Middle frontal gyrus (tissue), 1 donor: Measurements from ENCODE around the gene AURKA.
"Not testable (repeated sequence)": the region's sequence is repeated elsewhere in the genome, so short reads cannot be mapped to it uniquely, and the experiment has no call there.

ENCODE experiments used
- DNase-seq: peaks from one replicate; pipeline ENCODE4 v3.0.0-alpha.2; 2015; ENCODE audit warnings: low spot score; ENCODE audit errors: extremely low spot score

The AURKA gene

DNA sequence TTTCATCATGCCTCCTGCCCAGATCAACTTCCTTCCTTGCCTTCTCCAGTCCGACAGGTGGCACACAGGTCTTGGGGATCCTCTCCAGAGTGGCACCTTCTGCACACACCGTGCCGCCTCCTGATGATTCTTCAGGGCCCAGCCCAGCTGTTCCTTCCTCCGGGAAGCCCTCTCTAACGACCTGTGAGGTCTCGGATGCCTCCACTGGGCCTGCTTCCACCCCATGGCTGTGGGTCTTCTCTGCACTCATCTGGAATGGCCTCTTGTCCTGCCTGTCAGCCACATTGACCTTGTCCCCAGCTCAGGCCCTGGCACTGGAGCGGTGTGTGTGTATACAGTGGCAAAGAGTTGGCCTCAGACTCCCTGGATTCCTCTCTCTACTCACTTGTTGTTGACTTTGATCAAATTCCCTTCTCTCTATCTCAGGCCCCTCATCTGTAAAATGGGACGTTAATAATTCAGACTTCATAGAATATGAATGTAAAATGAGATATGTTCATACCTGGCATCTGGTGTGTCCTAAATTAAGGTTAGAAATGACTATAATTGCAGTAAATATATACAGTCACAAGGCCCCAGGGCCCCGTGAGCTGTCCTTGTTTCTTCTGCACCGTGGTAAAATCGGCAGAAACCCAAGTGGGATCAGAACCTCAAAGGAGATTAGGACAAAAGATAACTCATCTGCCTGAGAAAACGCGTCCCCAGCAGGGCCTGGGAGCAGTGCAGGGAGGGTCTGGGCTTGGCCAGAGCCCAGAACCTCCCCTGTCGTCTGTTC, 31.7 kb downstream of the AURKA start:
- no peak for DNase-seq

DNA sequence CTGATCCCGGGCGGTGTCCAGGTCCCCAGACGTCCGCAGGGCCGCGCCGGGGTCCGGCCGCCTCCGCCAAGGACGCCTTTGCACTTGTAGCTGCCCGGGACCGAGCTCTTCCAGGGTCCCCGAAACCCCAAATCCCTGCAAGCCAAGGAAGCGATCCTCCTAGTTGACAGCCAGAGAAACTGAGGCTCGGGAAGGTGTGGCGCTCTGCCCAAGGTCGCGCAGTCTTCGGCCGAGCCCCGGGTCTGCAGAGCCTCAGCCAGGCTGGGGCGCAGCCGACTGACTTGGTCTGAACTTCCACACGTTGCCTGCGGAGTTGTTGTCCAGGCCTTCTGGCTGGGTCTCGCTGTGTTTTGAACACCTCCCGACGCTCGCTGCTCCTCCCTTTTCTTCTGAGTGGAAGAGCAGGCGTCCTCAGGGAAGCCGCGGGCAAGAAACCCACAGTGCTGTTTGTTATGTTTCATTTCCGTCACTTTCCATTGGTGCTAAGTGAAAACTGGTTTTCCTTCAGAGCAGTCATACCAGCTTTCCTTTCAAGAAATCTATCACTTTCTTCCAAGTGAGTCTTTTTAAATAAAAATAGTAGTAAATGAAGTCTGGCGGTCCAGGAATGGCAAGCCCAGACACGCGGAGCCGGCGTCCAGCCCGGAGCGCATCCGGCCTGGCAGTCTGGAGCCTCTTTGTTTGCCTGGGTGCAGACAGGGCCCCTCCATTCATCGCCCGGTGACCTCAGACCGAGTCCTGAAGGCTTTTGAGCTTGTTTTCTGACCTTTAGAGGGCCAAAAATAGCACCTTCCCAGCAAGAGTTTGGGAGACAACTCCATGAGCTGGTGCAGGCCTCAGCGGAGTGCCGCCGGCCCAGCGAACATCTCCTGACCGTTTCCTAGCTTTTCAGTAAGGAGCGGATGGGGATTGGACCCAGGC, 32.5 kb downstream of the AURKA start:
- DNase-seq = no peak

DNA sequence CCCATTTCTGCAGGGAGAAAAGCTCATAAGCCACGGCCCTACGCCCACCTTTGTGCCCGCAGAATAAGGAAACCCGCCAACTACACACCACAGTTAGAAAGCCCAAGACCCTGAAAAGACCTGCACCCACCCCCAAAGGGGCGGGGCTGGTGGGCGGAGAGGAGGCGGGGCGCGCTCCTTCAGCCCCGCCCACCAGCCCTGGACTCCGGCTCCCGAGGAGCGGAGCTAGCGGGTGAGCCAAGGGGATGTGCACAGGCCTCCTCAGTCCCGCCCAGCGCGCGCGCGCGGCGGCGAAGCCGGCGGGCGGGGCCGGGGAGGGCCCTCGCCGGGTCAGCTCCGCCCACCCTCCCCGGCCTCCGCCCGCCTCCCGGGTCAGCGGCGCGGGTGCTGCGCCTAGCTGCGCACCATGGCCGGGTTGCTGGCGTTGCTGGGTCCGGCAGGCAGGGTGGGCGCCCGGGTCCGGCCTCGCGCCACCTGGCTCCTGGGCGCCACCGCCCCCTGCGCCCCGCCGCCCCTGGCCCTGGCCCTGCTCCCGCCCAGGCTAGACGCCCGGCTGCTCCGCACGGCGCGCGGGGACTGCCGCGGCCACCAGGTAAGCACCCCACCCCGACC, 33.3 kb downstream of the AURKA start, which contains the start of gene FAM210B:
FAM210B (plus strand) TSS at position 375 of the 612 bp plus-strand sequence; CDS start at position 407, 32 bp downstream.
- DNase-seq = peak; percentile 85

DNA sequence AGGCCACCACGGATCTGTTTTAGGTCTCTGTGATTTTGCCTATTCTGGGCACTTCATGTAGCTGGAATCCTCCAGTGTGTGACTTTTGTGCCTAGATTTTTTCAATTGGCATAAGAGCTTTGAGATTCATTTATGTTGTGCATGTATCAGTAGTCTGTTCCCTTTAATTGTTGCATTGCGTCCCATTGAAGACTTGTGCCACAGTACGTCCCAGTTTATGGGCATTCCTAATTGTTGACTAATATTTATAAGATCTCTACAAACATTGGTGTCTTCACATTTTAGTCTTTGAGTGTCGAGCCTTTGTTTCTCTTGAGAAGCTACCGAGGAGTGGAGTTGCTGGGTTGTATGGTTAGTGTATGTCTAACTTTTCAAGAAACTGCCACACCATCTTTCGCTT, 33.9 kb downstream of the AURKA start:
- DNase-seq = no peak

DNA sequence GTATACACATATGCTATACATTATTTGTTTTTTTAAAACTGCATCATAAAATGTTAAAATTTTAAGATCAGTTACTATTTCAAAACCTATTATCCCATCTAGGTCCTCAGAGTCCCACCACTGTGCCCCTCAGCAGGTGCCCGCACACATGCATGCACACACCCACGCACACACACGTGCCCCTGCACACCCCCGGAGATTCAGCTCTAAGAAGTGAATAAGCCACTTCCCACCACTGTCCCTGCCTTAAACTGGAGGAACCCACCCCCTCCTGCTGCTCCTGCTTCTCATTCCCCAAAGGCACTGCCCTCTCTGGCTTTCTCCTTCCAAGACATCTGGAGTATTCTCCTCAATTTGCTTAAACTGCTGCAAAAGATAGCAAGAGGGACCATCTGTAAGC, 38.7 kb downstream of the AURKA start:
- no peak for DNase-seq

DNA sequence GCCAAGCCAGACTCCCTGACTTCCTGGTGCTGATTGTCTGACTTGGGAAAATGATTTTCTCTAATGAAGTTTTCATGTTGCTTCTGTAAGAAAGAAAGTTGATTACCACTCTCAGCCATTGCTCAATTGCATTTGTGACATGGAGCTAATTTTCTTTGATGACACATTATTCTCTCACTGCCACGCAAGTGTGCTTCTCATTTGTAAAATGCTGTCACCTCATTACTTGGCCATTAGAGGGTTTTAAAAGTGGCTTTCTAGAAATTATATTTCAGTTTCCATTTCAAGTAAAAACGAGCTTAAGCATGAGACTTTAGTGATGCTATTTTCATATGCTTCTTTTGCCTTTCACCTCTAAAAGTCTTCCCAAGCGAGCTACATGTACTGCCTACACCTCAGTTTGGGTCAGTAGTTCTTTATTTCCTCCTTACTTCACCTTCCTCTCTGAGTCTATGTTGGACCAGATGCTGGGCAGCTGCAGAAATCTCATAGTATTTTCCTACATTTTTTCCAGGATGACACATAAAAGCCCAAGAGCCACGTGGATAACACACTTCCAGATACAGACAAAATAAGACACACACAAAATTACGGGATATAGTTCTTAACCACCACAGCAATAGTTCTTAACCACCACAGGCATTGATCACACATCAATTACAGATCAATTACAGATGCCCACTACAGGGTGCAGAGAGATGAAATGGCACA, 39.5 kb downstream of the AURKA start:
- DNase-seq = no peak

DNA sequence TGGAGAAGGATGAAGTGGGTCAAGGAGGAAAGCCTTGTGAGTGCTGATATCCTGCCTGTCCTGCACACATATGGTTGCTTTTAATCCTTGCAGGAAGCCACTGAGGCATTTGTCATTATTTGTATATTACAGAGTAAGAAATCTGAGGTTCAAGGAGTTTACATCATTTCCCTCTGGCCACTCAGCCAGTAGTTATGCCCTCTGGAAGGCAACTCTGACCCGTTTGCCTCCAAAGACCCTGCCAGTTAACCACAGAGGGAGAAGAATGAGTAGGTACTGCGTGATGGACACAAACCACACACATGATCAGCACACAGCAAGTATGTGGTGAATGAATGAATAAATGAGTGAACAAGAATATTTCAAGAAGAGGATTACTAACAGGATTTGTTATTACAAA, 41.2 kb downstream of the AURKA start:
- no peak for DNase-seq

DNA sequence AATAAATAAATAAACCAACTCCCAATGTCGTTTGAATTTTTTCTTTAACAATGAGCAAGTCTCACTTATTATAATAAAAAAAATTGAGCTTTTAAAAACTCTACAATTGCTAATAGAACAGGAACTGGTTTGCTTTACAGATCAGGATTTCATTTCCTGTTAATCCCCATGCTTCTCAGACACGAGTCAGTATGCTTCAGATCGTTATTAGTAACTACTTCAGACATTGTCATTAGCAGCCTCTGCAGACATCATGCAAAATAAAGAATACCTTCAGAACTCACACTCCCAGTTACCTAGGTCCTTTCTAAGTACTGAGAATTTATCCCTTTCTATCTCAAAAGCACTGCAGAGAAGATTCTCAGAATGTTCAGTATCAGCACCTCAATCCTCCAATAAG, 43.3 kb downstream of the AURKA start:
- no peak for DNase-seq

DNA sequence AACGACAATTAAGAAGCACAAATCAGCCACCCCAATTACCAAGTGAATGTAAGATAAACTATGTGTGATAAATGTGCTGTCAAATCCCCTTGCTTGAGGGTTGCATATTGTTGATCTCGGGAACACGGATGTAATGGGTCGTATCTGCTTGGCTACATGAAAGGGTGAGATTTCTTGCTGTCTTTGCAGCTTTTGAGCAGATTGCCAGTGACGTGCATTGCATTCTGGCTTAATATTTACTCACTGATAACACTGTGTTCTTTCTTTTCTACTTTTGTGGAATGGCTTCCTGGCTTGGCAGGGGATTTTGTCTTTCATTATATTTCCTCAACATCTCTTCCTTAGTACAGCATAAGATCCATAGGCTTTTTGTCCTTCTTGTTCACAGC, 43.7 kb downstream of the AURKA start:
- DNase-seq = no peak

DNA sequence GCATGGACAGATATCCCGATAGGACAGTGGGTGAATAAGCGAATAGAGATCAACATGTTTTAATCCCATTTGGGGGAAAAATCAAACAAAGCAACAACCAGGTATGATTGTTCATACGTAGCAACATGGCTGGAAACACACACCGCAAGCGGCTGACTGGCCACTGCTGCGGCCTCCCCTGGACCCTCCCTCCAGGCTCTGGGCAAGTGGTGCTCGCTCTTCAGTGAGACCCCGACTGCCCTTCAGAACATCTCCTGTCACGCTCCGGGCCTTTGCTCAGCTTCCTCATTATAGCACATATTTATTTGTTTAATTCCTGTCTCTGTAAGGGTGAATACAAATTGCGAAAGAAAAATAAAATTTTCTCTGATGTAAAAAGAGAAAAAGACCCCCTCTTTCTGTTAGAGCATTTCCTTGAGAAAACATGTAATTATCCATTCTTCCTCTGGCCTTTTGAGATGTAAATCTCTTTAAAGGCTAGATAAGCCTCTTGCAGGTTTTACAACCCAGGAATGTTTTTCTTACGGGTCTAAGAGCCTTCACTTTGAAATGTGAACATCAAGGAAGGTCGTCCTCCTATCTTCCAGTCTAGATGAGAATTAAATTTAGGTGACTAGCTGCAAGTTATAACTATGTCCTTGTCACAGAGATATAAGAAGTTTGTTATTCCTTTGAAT, 44.2 kb downstream of the AURKA start:
- DNase-seq = no peak

DNA sequence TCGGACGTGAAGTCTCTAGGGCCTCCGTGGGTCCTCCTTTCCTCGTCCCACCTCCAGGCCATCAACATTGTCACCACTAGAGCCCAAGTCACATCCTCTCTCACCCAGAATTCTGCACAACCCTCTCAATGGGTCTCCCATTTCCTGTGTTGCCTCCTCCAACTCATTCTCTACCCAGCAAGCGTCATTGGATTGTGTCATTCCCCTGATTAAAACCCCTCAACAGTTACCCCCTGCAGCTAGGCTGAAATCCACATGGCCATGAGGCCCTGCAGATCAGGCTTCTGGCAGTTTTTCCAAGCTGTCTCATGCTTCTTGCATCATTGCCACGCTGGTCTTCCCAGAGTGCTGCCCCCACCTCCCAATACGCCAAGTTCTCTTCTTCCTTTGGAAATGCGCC, 46.1 kb downstream of the AURKA start:
- no peak for DNase-seq

DNA sequence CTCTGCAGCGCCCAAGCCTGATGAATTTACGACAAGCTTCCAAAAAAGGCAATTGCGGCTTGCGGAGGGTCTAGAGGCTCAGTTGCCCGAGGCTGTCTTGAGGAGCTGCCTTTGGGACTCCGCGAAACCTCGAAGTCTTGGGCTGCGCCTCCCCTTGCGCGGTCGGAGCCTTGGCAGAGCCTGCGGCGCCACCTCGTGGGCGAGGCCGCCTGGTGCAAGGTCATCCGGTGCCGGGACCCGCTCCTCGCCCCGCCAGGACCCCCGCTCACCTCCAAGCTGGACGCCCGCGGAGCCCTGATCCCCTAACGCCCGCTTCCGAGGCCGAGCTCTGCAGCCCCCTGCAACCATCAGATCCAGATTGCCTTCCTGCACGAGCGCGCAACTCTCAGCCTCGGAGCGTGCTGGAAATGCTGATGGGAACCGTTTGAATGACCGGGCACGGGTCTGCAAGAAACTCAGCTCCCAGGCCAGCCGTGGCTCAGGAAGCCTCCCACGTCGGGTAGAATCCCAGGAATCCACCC, 48.1 kb downstream of the AURKA start:
- no peak for DNase-seq

DNA sequence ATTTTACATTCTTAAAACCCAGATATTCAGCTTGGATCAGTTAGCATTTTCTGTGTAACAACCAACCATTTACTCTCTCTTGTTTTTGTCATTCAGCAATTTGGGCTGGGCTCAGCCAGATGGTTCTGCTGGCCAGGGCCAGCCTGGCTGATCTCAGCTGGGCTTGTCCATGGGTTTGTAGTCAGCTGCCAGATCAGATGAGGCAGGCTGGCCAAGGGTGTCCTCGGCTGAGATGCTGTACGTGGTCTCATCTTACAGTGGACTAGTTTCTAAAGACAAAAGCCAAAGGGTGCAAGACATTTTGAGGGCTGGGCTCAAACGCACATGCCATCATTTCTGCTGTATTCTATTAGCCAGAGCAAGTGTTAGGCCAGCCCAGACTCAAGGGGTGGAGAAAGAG, 49.2 kb downstream of the AURKA start:
- no peak for DNase-seq

DNA sequence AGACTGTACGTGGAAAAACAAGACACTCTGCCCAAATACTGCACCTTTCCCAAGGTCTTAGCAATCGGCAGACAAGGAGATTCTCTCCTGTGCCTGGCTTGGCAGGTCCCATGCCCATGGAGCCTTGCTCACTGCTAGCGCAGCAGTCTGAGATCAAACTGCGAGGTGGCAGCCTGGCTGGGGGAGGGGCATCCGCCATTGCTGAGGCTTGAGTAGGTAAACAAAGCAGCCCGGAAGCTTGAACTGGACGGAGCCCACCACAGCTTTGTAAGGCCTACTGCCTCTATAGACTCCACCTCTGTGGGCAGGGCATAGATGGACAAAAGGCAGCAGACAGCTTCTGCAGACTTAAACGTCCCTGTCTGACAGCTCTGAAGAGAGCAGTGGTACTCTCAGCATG, 55.3 kb downstream of the AURKA start:
- not testable (repeated sequence) for DNase-seq

DNA sequence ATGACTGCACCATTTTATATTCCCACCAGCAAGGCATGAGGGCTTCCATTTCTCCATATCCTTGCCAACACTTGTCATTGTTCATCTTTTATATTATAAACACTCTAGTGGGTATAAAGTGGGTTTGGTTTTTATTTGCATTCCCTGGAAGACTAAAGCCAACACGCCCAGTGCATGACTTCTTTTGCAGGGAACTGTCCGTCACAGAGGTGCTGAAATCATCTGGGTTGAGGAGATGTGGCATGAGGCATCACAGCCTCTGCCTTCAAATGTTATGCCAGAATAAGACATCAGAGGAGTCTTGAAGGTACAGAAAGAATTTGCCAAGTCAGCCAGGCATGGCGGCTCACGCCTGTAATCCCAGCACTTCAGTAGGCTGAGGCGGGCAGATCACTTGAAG, 63.2 kb downstream of the AURKA start:
- no peak for DNase-seq

DNA sequence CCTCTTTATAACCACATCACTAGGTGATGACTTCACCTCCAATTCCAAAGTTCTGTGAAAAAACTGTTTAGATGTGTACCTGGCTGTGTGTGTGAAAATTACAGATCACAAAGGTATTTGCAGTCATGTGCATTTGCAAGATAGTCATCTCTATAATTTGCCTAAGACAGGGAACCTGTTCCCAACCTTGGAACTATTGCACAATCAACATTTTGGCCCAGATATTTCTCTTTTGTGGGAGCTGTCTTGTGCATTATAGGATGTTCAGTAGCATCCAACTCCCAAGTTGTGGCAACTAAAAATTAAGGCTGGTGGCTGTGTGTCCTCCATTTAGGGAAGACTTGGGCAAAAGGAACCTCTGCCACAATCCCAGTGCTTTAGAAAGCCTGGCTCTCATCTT, 67.2 kb downstream of the AURKA start:
- no peak for DNase-seq

DNA sequence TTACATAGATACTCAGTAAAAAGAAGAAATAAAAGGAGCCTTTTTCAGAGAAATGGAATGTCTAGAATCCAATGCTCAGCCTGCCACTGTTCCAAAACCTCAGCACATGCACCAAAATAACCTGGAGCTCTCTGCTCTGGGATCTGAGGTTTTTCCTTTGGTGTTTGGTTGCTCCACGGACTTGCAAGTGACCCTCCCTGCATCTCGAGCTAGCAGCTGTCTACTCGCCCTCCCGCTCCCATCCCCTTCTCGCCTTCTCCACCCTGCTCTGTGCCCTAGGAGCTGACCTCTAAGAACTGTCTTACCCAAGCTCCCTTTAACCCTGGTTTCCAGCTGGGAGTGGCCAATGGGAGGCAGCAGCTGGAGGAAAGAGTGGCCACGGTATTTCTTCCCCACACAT, 68.4 kb downstream of the AURKA start:
- no peak for DNase-seq

DNA sequence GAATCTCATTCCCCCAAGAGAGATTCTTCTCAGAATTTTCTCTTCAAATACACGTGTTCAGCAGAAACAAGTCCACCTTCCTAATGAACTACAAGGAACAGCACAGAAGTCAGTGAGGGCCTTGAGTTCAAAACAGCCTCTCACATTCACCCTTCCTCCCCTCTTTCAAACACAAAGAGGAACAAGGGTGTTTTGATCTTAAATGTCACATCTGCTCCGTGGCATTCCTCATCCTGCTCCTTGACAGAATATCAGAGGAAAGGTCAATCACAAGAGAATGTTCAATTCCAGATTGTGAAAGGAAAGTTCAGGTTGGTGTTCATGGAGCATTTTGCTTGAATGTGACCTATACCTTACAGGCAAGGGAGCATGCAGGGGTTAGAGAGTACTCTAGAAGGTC, 68.8 kb downstream of the AURKA start:
- no peak for DNase-seq

DNA sequence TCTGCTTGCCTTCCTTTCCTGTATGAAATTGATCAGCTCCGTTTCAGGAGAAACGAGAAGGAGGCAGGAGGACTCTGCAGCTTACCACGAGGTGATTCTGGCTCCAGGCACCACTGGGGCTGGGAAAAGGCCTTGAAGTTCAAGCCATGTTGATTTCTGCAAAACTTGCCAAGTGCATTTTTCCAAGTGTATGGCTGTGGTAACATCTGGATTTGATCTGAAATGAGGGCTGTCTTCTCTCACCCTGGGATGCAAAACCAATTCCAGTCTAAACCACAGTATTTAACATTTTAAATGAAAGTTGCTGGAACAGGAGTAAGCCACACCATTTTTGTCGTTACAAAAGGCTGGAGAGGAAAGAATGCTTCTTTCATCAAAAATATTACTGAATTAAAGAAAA, 69.3 kb downstream of the AURKA start:
- no peak for DNase-seq
